ENCODE measurements around the gene TBC1D19. TPM values are rescaled to one million over a fixed set of nuclear protein-coding genes. Genes with fewer than 3 reads are reported as not detected.
A peak's percentile ranks its signal among the peaks of the same experiment; 100 is the strongest.

TBC1D19 gene
- total RNA-seq, 8 experiments from 2014 or later, result 8.6 to 36.4 (median 18.0) TPM

- H3K4me1 ChIP-seq (replicated peaks in 1 of 2), result no peaks in the 10 kb centered on the region
- no peak overlapping the region for H3K27ac ChIP-seq
- no peak for ATAC-seq (replicated peaks in 6 of 8)
- H3K4me3 ChIP-seq, result no peak overlapping the region
- in situ Hi-C loops (cut with MboI; ENCODE audit: low pct_unique_long_range_greater_than_20kb in 2 of 9, low sequenced_read_pairs in 9 of 9, unreplicated experiment in 9 of 9), result no loop called here
- WGBS, 10 experiments, result 0 to 20% (median 0%) methylated on average over 1 of the region's 1 CpG; no CpG with 5 or more reads in 2 of the 10 experiments
Observed at GRCh38 chr4:26729547-26729946, 145.7 kb downstream of the TBC1D19 start.

- 85 to 100% (median 92%) methylated on average over 1 to 11 of the region's 11 CpGs for WGBS, 10 experiments
- Histone ChIP-seq H3K4me1 (replicated peaks in 1 of 2) (no peaks in the 10 kb centered on the region), H3K4me3 (no peak overlapping the region), H3K27ac (no peak overlapping the region)
- in situ Hi-C loops (cut with MboI; ENCODE audit: low pct_unique_long_range_greater_than_20kb in 2 of 9, low sequenced_read_pairs in 9 of 9, unreplicated experiment in 9 of 9), result no loop called here
- ATAC-seq (replicated peaks in 6 of 8), result no peak
Observed at GRCh38 chr4:26731351-26732035, 147.6 kb downstream of the TBC1D19 start.

- Histone ChIP-seq H3K4me1 (replicated peaks in 1 of 2) (no peaks in the 10 kb centered on the region), H3K27ac (no peak overlapping the region), H3K4me3 (no peak overlapping the region)
- whole genome bisulfite sequencing, 10 experiments, result 50 to 100% (median 92%) methylated on average over 1 to 3 of the region's 3 CpGs; no CpG with 5 or more reads in 2 of the 10 experiments
- in situ Hi-C loops (cut with MboI; ENCODE audit: low pct_unique_long_range_greater_than_20kb in 2 of 9, low sequenced_read_pairs in 9 of 9, unreplicated experiment in 9 of 9), result no loop called here
- no peak for ATAC-seq (replicated peaks in 6 of 8)
Observed at GRCh38 chr4:26732356-26732755, 148.5 kb downstream of the TBC1D19 start.

GRCh38 chr4:26736621-26737020 lies 152.7 kb downstream of the TBC1D19 start:
- in situ Hi-C loops (cut with MboI; ENCODE audit: low pct_unique_long_range_greater_than_20kb in 2 of 9, low sequenced_read_pairs in 9 of 9, unreplicated experiment in 9 of 9), result no loop called here
- Histone ChIP-seq H3K4me1 (replicated peaks in 1 of 2) (no peaks in the 10 kb centered on the region), H3K4me3 (no peak overlapping the region), H3K27ac (no peak overlapping the region)
- 0 to 78% (median 30%) methylated on average over 1 of the region's 1 CpG; no CpG with 5 or more reads in 2 of the 10 experiments for WGBS, 10 experiments
- peak in 6 of 8 experiments; percentile 46 to 98 (median 67) for ATAC-seq (replicated peaks in 6 of 8)

- ATAC-seq (replicated peaks in 6 of 8), result no peak
- WGBS, 10 experiments, result 0 to 100% (median 55%) methylated on average over 1 of the region's 1 CpG; no CpG with 5 or more reads in 1 of the 10 experiments
- in situ Hi-C loops (cut with MboI; ENCODE audit: low pct_unique_long_range_greater_than_20kb in 2 of 9, low sequenced_read_pairs in 9 of 9, unreplicated experiment in 9 of 9), result no loop called here
- H3K4me1 ChIP-seq (replicated peaks in 1 of 2), result no peaks in the 10 kb centered on the region
- no peak overlapping the region for H3K4me3 ChIP-seq
- H3K27ac ChIP-seq, result no peak overlapping the region
Observed at GRCh38 chr4:26737385-26737784, 153.5 kb downstream of the TBC1D19 start.

- in situ Hi-C loops (cut with MboI; ENCODE audit: low pct_unique_long_range_greater_than_20kb in 2 of 9, low sequenced_read_pairs in 9 of 9, unreplicated experiment in 9 of 9), result no loop called here
- no peaks in the 10 kb centered on the region for H3K4me1 ChIP-seq (replicated peaks in 1 of 2)
- 60 to 100% (median 77%) methylated on average over 1 to 2 of the region's 2 CpGs; no CpG with 5 or more reads in 3 of the 10 experiments for WGBS, 10 experiments
- no peak overlapping the region for H3K4me3 ChIP-seq
- ATAC-seq (replicated peaks in 6 of 8), result peak in 1 of 8 experiments; percentile 61
- no peak overlapping the region for H3K27ac ChIP-seq
Observed at GRCh38 chr4:26741491-26741871, 157.6 kb downstream of the TBC1D19 start.

GRCh38 chr4:26746802-26747213 lies 162.9 kb downstream of the TBC1D19 start:
- WGBS, 10 experiments, result 71 to 100% (median 96%) methylated on average over 1 to 5 of the region's 5 CpGs
- no peak for ATAC-seq (replicated peaks in 6 of 8)

GRCh38 chr4:26748811-26749210 lies 164.9 kb downstream of the TBC1D19 start:
- no peaks in the 10 kb centered on the region for H3K4me1 ChIP-seq (replicated peaks in 1 of 2)
- H3K4me3 ChIP-seq, result no peak overlapping the region
- H3K27ac ChIP-seq, result no peak overlapping the region
- no peak for ATAC-seq (replicated peaks in 6 of 8)
- in situ Hi-C loops (cut with MboI; ENCODE audit: low pct_unique_long_range_greater_than_20kb in 2 of 9, low sequenced_read_pairs in 9 of 9, unreplicated experiment in 9 of 9), result no loop called here

More at GRCh38 chr4:26746802-26747213, 162.9 kb downstream of the TBC1D19 start:
- in situ Hi-C loops (cut with MboI; ENCODE audit: low pct_unique_long_range_greater_than_20kb in 2 of 9, low sequenced_read_pairs in 9 of 9, unreplicated experiment in 9 of 9), result no loop called here
- no peak overlapping the region for H3K4me3 ChIP-seq
- H3K27ac ChIP-seq, result no peak overlapping the region
- H3K4me1 ChIP-seq (replicated peaks in 1 of 2), result no peaks in the 10 kb centered on the region

- H3K27ac ChIP-seq, result no peak overlapping the region
- in situ Hi-C loops (cut with MboI; ENCODE audit: low pct_unique_long_range_greater_than_20kb in 2 of 9, low sequenced_read_pairs in 9 of 9, unreplicated experiment in 9 of 9), result no loop called here
- no peaks in the 10 kb centered on the region for H3K4me1 ChIP-seq (replicated peaks in 1 of 2)
- H3K4me3 ChIP-seq, result no peak overlapping the region
- 71 to 100% (median 95%) methylated on average over 1 to 2 of the region's 2 CpGs for WGBS, 10 experiments
- ATAC-seq (replicated peaks in 6 of 8), result no peak
Observed at GRCh38 chr4:26749867-26750266, 166.0 kb downstream of the TBC1D19 start.

GRCh38 chr4:26751004-26751403 lies 167.1 kb downstream of the TBC1D19 start:
- in situ Hi-C loops (cut with MboI; ENCODE audit: low pct_unique_long_range_greater_than_20kb in 2 of 9, low sequenced_read_pairs in 9 of 9, unreplicated experiment in 9 of 9), result no loop called here
- Histone ChIP-seq H3K4me3 (no peak overlapping the region), H3K4me1 (replicated peaks in 1 of 2) (no peaks in the 10 kb centered on the region), H3K27ac (no peak overlapping the region)
- no peak for ATAC-seq (replicated peaks in 6 of 8)

GRCh38 chr4:26751838-26752237 lies 168.0 kb downstream of the TBC1D19 start:
- WGBS, 10 experiments, result 56 to 100% (median 88%) methylated on average over 1 of the region's 1 CpG; no CpG with 5 or more reads in 7 of the 10 experiments
- Histone ChIP-seq H3K4me3 (no peak overlapping the region), H3K27ac (no peak overlapping the region), H3K4me1 (replicated peaks in 1 of 2) (no peaks in the 10 kb centered on the region)
- no peak for ATAC-seq (replicated peaks in 6 of 8)
- in situ Hi-C loops (cut with MboI; ENCODE audit: low pct_unique_long_range_greater_than_20kb in 2 of 9, low sequenced_read_pairs in 9 of 9, unreplicated experiment in 9 of 9), result no loop called here

- no peaks in the 10 kb centered on the region for H3K4me1 ChIP-seq (replicated peaks in 1 of 2)
- in situ Hi-C loops (cut with MboI; ENCODE audit: low pct_unique_long_range_greater_than_20kb in 2 of 9, low sequenced_read_pairs in 9 of 9, unreplicated experiment in 9 of 9), result no loop called here
- no peak for ATAC-seq (replicated peaks in 6 of 8)
- no peak overlapping the region for H3K27ac ChIP-seq
- WGBS, 10 experiments, result 63 to 100% (median 100%) methylated on average over 1 to 2 of the region's 2 CpGs; no CpG with 5 or more reads in 1 of the 10 experiments
- H3K4me3 ChIP-seq, result no peak overlapping the region
Observed at GRCh38 chr4:26753187-26753586, 169.3 kb downstream of the TBC1D19 start.

- Histone ChIP-seq H3K4me1 (replicated peaks in 1 of 2) (no peaks in the 10 kb centered on the region), H3K27ac (no peak overlapping the region), H3K4me3 (no peak overlapping the region)
- peak in 4 of 8 experiments; percentile 45 to 78 (median 68) for ATAC-seq (replicated peaks in 6 of 8)
- WGBS, 10 experiments, result 70 to 100% (median 95%) methylated on average over 1 to 10 of the region's 10 CpGs; no CpG with 5 or more reads in 1 of the 10 experiments
- in situ Hi-C loops (cut with MboI; ENCODE audit: low pct_unique_long_range_greater_than_20kb in 2 of 9, low sequenced_read_pairs in 9 of 9, unreplicated experiment in 9 of 9), result no loop called here
Observed at GRCh38 chr4:26753617-26754016, 169.7 kb downstream of the TBC1D19 start.

GRCh38 chr4:26757751-26758150 lies 173.9 kb downstream of the TBC1D19 start:
- H3K4me1 ChIP-seq (replicated peaks in 1 of 2), result no peaks in the 10 kb centered on the region
- WGBS, 10 experiments, result 80 to 100% (median 100%) methylated on average over 1 of the region's 1 CpG; no CpG with 5 or more reads in 2 of the 10 experiments
- no peak overlapping the region for H3K4me3 ChIP-seq
- in situ Hi-C loops (cut with MboI; ENCODE audit: low pct_unique_long_range_greater_than_20kb in 2 of 9, low sequenced_read_pairs in 9 of 9, unreplicated experiment in 9 of 9), result no loop called here
- H3K27ac ChIP-seq, result no peak overlapping the region
- ATAC-seq (replicated peaks in 6 of 8), result no peak

Measured in motor neuron (in vitro differentiated cells).